OCI-LY3 (cell line): ENCODE data around the gene FBN2.

Experiments used
- CTCF ChIP-seq: fragments of 200-600, 300-600 bp; sonication (generic); IDR thresholded peaks from 2 replicates; pipeline ENCODE4 v1.5.1; 2014; ENCODE audit warnings: antibody characterized with exemption, low read length, low read depth
- EZH2phosphoT487 ChIP-seq: fragments of 200-600 bp; shearing (Covaris generic); IDR thresholded peaks from 2 replicates; pipeline ENCODE4 v1.6.1; 2018; ENCODE audit warnings: antibody characterized with exemption, mixed run types, low read depth

DNA sequence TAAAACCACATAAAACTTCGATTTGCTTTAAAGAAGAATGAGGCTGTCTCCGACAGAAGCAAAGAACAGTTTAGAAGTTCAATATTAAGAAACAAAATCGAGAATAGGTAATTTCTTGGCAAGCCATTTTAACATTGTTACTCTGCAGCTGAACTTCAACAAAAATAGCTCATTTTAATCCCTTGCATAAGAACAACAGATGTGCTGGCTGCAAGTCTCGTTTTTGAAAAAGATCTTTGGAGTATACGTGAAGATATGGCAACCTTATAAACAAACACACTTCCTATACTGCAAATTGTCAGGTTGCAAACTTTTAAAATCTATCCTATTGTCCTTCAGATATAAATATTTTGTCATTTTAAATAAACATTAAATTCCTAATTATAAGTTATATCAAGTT is 71.5 kb downstream of the FBN2 start:
- TF ChIP-seq CTCF (no peak), EZH2phosphoT487 (no peak)
